ENCODE results near the gene RARG.

- TF ChIP-seq CTCF (IDR thresholded peaks at IDR 0.05), result no peak
- no peak for TF ChIP-seq POLR2A (IDR thresholded peaks at IDR 0.05)
Measured at GRCh38 chr12:53180931-53181645, 50.9 kb downstream of the RARG start.
